ENCODE data around the gene UGT2B17.
A peak's percentile ranks its signal among the peaks of the same experiment; 100 is the strongest.
"Not testable (repeated sequence)": the region's sequence is repeated elsewhere in the genome, so short reads cannot be mapped to it uniquely, and the experiment has no call there.

Gene UGT2B17

GRCh38 chr4:68570122-68570507, 6.0 kb downstream of the UGT2B17 start:
- no peak for DNase-seq (ENCODE audit: extremely low spot score, insufficient read length, low read depth)
- FAIRE-seq: peak; percentile 94

DNA sequence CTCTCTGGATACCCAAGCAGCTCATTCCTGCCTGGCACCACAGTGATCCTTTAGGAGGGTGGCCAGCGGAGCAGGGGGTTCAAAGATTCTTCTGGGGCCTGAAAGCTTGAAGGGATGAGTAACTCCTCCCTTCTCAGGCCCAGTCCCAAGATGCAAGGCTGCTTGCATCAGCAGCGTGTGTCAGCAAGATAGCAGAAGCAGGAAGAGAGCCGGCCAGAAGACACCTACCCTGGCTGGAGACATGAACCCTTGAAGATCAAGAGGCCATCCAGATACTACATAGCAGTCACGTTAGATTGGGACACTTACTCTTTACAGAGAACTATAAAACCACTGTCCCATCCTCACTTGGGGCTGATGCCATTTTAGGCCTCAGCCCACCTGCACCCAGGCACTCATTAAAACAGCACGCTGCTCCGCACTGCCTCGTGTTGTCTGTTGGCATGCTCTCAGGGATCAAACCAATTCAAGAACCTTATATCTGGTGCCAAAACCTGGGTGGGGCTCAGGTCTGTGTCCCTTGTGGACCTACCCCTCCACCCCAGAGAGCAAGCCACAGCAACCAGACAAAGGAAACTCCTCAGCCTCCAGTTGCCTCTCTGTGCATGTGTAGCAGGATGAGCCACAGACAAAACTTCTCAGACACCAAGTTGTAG, 6.5 kb downstream of the UGT2B17 start:
- FAIRE-seq (no peak), DNase-seq (ENCODE audit: extremely low spot score, insufficient read length, low read depth) (no peak)

- DNase-seq (ENCODE audit: extremely low spot score, insufficient read length, low read depth); FAIRE-seq: not testable (repeated sequence)
Measured at GRCh38 chr4:68569036-68569435, 7.1 kb downstream of the UGT2B17 start.

DNA sequence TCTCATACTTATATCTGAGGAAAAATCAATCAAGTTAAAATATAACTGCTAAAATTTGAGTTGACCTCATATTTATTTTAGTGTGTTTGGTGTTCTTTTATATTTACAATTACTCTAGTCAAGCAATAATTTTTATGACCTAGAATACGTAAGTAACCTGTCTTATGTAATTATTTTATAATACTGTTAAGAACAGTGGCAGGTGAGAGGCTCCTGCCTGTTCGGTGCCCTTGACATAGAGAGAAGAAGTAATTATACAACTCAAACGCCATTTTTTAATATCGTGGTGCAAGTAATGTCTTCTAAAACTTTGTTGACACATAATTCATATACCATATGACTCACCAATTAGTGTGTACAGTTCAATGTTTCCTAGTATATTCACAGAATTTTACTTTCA, 7.6 kb downstream of the UGT2B17 start:
- FAIRE-seq; DNase-seq (ENCODE audit: extremely low spot score, insufficient read length, low read depth): not testable (repeated sequence)

DNA sequence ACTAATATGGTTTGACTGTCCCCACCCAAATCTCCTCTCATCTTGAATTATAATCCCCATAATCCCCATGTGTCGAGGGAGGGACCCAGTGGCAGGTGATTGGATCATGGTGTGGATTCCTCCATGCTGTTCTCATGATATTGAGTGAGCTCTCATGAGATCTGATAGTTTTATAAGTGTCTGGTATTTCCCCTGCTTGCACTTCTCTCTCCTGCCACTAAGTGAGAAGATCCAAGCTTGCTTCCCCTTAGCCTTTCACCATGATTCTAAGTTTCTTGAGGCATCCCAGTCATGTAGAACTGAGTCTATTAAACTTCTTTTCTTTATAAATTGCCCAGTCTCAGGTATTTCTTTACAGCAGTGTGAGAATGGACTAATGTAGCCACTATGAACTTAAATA, 9.8 kb downstream of the UGT2B17 start:
- FAIRE-seq: peak; percentile 84
- not testable (repeated sequence) for DNase-seq (ENCODE audit: extremely low spot score, insufficient read length, low read depth)

GRCh38 chr4:68565082-68565481, 11.0 kb downstream of the UGT2B17 start:
- FAIRE-seq; DNase-seq (ENCODE audit: extremely low spot score, insufficient read length, low read depth): not testable (repeated sequence)

- FAIRE-seq: peak; percentile 85
Measured at GRCh38 chr4:68560364-68561070, 15.6 kb downstream of the UGT2B17 start.

GRCh38 chr4:68553830-68554229, 22.3 kb downstream of the UGT2B17 start:
- not testable (repeated sequence) for DNase-seq (ENCODE audit: extremely low spot score, insufficient read length, low read depth)
- FAIRE-seq: peak; percentile 98

More at GRCh38 chr4:68560364-68561070, 15.6 kb downstream of the UGT2B17 start:
- not testable (repeated sequence) for DNase-seq (ENCODE audit: extremely low spot score, insufficient read length, low read depth)

DNA sequence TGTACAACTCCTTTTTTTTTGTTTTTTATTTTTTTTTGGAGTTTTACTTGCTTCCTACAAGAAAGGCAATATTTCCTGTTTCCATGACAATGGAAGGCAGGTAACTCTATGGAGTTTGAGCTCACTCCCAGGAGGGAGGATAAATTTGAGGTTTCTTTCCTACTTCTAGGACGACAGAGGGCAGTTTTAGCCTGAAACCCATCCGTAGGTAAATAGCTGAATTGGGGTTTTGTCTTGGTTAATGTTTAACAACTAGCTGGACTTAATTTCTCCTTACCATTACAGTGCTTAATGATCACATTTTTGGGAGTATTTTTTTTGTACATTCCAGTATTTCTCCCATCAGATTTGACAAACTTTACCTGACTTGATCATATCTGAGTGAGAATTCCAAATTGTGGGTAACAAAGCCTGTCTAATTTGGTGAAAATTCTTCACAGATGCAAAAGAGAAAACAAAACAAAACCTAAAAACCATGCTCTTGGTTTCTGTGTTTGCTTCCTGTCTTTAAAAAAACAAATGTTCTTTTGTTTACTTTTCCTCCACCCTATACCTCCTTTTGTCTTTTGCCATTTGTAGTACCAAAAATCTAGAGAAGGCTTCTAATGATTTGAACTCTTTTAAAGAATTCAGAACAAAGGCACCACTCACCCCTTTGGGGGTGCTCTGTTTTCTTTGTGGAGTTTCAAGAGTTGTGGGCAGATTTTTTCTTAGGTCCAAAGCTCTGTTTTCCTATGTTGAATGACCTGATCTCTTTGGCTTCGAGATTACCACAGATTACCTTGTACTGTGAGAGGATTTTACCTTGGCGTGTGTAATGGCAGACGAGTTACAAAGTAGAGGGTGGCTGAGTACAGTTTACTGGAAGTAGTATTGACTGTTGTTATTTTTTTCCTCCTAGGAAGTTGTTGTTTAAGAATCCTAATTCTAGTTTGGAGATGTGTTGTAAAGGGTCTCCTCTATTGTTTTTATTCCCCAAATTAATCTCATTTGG, 23.0 kb downstream of the UGT2B17 start:
- not testable (repeated sequence) for FAIRE-seq; DNase-seq (ENCODE audit: extremely low spot score, insufficient read length, low read depth)

DNA sequence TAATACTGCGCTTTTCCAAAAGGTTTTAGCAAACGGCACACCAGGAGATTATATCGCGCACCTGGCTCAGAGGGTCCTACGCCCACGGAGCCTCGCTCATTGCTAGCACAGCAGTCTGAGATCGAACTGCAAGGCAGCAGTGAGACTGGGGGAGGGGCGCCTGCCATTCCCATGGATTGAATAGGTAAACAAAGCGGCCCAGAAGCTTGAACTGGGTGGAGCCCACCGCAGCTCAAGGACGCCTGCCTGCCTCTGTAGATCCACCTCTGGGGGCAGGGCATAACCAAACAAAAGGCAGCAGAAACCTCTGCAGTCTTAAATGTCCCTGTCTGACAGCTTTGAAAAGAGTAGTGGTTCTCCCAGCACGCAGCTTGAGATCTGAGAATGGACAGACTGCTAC, 33.4 kb downstream of the UGT2B17 start:
- DNase-seq (ENCODE audit: extremely low spot score, insufficient read length, low read depth); FAIRE-seq: not testable (repeated sequence)

GRCh38 chr4:68536375-68536774, 39.7 kb downstream of the UGT2B17 start:
- DNase-seq (ENCODE audit: extremely low spot score, insufficient read length, low read depth) (no peak), FAIRE-seq (no peak)

DNA sequence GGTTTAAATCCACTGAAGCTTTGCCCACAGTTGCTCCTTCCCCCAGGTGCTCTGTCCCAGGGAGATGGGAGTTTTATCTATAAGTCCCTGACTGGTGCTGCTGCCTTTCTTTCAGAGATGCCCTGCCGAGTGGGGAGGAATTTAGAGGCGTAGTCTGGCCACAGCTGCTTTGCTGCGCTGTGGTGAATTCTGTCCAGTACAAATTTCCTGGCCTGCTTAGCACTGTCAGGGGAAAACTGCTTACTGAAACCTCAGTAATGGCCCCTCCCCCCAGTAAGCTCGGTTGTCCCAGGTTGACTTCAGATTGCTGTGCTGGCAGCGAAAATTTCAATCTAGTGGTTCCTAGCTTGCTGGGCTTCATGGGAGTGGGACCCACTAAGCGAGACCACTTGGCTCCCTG, 40.1 kb downstream of the UGT2B17 start:
- FAIRE-seq (no peak), DNase-seq (ENCODE audit: extremely low spot score, insufficient read length, low read depth) (no peak)

DNA sequence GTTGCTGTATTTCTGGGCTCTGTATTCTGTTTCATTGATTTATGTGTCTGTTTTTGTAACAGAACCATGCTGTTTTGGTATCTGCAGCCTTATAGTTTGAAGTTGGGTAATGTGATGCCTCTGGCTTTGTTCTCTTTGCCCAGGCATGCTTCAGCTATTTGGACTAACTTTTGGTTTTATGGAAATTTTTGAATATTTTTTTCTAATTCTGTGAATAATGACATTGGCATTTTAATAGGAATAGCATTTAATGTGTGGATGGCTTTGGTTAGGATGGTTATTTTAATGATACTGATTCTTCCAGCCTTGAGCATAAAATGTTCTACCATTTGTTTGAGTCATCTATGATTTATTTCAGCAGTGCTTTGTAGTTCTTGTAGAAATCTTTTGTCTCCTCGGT, 53.9 kb downstream of the UGT2B17 start:
- FAIRE-seq: not testable (repeated sequence)

GRCh38 chr4:68520985-68521384, 55.1 kb downstream of the UGT2B17 start:
- no peak for DNase-seq (ENCODE audit: extremely low spot score, insufficient read length, low read depth)

More for the DNA sequence above, 53.9 kb downstream of the UGT2B17 start:
- not testable (repeated sequence) for DNase-seq (ENCODE audit: extremely low spot score, insufficient read length, low read depth)

DNA sequence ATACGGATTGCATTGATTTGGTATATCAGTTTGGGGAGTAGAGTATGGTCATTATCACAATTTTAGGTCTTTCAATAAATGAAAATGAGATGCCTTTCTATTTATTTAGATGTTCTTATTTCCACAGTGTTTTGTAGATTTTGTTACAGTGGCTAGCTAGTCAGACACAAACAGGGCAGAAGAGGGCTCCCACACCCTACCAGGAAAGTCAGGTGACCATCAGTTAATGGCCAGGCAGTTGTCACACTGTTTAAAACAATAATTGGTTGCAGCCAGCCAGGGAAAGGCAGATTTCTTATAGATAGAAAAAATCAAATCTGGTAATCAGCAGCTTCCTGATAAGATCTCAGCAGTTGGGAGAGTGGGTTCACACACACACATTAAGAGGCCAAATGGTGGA, 57.2 kb downstream of the UGT2B17 start:
- DNase-seq (ENCODE audit: extremely low spot score, insufficient read length, low read depth) (no peak), FAIRE-seq (no peak)

More at GRCh38 chr4:68520985-68521384, 55.1 kb downstream of the UGT2B17 start:
- FAIRE-seq: no peak

DNA sequence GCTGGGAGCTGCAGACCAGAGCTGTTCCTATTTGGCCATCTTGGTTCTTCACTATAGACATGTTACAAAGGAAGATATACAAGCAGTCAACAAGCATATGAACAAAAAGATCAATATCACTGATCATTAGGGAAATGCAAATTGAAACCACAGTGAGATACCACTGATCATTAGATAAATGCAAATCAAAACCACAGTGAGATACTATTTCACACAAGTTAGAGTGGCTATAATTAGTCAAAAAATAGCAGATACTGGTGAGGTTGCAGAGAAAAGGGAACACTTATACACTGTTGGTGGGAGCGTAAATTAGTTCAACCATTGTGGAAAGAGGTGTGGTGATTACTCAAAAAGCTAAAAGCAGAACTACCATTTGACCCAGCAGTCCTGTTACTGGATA, 70.7 kb downstream of the UGT2B17 start:
- peak; percentile 72 for FAIRE-seq
- not testable (repeated sequence) for DNase-seq (ENCODE audit: extremely low spot score, insufficient read length, low read depth)

GRCh38 chr4:68504836-68505235, 71.3 kb downstream of the UGT2B17 start:
- FAIRE-seq; DNase-seq (ENCODE audit: extremely low spot score, insufficient read length, low read depth): not testable (repeated sequence)

GRCh38 chr4:68503462-68503861, 72.7 kb downstream of the UGT2B17 start:
- not testable (repeated sequence) for DNase-seq (ENCODE audit: extremely low spot score, insufficient read length, low read depth); FAIRE-seq

- FAIRE-seq (no peak), DNase-seq (ENCODE audit: extremely low spot score, insufficient read length, low read depth) (no peak)
Measured at GRCh38 chr4:68499021-68499420, 77.1 kb downstream of the UGT2B17 start.

DNA sequence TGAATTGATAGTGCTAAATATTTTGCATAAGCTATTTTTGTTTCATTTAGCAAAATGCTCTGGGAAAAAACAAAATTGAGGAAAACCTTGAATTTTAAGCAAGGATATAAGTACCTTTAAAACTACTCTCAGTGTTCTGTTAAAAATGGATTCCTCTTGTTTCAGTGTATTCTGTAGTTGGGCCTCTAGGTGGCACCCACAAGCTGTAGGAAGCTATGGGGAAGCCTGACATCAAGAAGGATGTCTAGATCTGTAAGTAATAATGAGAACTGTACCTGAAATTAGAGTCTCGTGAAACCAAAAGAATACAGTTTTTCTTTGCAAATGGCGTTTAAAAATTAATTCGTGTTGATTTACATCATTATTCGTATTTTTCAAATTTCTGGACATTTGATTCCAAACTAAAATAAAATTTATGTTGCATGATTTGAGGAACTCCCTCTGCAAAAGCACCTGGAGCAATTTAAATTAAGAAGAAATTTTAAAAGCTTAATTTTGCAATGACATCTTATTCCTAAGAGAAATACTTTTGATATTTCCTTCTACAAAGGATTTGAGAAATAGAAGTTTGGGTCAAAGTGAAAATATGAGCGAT, 77.6 kb downstream of the UGT2B17 start:
- DNase-seq (ENCODE audit: extremely low spot score, insufficient read length, low read depth) (peak; percentile 7), FAIRE-seq (peak; percentile 95)

All from GM18507 (cell line).